Measurements from ENCODE around the gene THADA.
"Not testable (repeated sequence)": the region's sequence is repeated elsewhere in the genome, so short reads cannot be mapped to it uniquely, and the experiment has no call there.

The THADA gene, protein sequence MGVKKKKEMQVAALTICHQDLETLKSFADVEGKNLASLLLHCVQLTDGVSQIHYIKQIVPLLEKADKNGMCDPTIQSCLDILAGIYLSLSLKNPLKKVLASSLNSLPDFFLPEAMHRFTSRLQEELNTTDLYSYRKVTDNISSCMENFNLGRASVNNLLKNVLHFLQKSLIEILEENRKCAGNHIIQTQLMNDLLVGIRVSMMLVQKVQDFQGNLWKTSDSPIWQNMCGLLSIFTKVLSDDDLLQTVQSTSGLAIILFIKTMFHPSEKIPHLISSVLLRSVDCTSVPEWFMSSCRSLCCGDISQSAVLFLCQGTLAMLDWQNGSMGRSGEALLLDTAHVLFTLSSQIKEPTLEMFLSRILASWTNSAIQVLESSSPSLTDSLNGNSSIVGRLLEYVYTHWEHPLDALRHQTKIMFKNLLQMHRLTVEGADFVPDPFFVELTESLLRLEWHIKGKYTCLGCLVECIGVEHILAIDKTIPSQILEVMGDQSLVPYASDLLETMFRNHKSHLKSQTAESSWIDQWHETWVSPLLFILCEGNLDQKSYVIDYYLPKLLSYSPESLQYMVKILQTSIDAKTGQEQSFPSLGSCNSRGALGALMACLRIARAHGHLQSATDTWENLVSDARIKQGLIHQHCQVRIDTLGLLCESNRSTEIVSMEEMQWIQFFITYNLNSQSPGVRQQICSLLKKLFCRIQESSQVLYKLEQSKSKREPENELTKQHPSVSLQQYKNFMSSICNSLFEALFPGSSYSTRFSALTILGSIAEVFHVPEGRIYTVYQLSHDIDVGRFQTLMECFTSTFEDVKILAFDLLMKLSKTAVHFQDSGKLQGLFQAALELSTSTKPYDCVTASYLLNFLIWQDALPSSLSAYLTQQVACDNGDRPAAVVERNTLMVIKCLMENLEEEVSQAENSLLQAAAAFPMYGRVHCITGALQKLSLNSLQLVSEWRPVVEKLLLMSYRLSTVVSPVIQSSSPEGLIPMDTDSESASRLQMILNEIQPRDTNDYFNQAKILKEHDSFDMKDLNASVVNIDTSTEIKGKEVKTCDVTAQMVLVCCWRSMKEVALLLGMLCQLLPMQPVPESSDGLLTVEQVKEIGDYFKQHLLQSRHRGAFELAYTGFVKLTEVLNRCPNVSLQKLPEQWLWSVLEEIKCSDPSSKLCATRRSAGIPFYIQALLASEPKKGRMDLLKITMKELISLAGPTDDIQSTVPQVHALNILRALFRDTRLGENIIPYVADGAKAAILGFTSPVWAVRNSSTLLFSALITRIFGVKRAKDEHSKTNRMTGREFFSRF (N-terminal part only)

DNA sequence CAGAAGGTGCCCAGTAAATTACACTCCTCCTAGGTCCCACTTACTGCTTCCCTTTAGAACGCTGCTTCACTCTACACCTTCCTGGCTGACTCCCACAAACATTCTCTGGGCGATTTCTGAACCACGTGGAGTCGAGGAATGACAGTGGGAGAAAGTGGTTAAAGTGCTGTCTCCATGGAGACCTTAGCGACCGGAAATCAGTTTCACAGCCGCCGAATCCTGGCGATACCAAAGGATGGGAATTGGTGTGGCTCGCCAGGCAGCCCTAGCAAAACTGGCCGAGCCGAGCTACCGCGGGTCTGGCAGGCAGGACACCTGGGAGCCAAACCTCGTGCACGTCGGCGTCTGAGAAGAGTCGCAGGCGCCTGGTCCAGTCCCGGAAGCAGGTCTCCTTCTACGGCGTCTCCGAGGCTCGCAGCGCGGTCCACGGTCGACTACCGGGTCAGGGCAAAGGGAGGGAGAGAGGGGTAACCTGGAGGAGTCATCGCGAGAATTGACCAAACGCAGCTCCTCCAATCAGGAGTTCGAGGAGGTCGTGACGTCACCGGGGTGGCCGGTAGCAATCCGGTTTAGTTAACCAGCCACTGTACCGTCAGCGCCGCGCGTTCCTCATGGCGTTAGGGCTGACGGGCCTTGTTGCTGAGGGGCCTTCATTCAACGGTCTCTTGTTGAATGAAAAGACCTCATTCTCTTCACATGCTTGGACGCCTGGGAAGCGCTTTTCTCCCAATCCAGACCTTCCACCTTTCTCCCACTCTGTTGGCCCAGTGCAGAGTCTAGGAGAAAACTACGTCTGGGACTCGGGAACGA, at the start of gene THADA:
TSS of gene THADA (minus strand) at position 436 of the 810 bp plus-strand sequence. CDS start 3,646 bp downstream, outside the sequence.
- H3K27me3 ChIP-seq: no peaks in the 10 kb centered on the region

DNA sequence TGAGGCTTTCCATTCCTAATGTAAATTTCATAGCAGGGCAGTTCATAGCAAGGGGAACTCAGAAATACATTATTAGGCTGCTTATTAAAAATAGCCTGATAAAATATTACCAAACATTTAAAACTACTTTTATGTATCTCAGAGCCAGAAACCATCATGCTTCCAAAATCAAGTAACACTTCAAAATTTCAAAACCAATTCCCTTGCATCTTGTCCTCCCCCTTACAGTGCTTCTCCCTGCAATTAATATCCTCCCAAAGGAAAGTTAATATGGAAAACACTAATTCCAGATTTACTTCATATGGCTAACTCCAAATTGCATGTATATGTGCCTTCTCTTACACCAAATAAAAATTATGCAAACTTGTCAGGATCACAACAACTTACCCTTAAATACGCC, 47.8 kb upstream of the THADA start:
- H3K27ac ChIP-seq: no peak overlapping the region
- H3K27me3 ChIP-seq: no peaks in the 10 kb centered on the region
- TF ChIP-seq Cebpa-rat (IDR thresholded peaks at IDR 0.05): no peak
- no peak overlapping the region for H3K4me3 ChIP-seq
- peaks cover 9% of the 10 kb centered on the region for H3K9me3 ChIP-seq
- H3K9ac ChIP-seq: no peak overlapping the region
- no peak overlapping the region for H3K4me2 ChIP-seq
- no peaks in the 10 kb centered on the region for H3K36me3 ChIP-seq
- H4K20me1 ChIP-seq: no peaks in the 10 kb centered on the region
- peaks cover 8% of the 10 kb centered on the region; the same call in 1 of the 2 replicates for H3K4me1 ChIP-seq

More for the DNA sequence above, at the start of gene THADA:
- Histone ChIP-seq H3K4me1 (peaks cover 22% of the 10 kb centered on the region), H3K27ac (peak within 1 kb of the TSS; percentile 91), H3K4me3 (peak within 1 kb of the TSS; percentile 92), H4K20me1 (no peaks in the 10 kb centered on the region), H3K9ac (peak within 1 kb of the TSS; percentile 89), H3K4me2 (peak within 1 kb of the TSS; percentile 98), H3K9me3 (no peaks in the 10 kb centered on the region), H3K36me3 (peaks cover 10% of the 10 kb centered on the region)
- TF ChIP-seq Cebpa-rat (IDR thresholded peaks at IDR 0.05): no peak

DNA sequence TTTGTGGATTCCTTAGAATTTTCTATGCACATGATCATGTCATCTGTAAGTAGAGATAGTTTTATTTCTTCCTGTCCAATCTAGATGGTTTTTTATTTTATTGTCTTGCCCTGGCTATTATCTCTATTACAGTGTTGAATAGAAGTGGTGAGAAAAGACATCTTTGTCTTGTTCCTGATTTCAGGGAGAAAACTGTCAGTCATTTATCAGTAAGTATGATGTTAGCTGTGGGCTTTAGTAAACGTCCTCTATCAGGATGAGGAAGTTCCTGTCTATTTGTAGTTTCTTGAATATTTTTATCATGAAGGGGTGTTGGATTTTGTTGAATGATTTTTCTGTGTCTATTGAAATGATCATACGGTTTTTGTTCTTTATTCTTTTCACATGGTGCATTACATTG, 46.5 kb upstream of the THADA start:
- H3K4me1 ChIP-seq: peaks cover 14% of the 10 kb centered on the region; the same call in 1 of the 2 replicates
- no peak for TF ChIP-seq Cebpa-rat (IDR thresholded peaks at IDR 0.05)
- H4K20me1 ChIP-seq: no peaks in the 10 kb centered on the region
- no peaks in the 10 kb centered on the region for H3K36me3 ChIP-seq
- no peak overlapping the region for H3K9ac ChIP-seq
- no peak overlapping the region for H3K4me2 ChIP-seq
- H3K27me3 ChIP-seq: peaks cover 10% of the 10 kb centered on the region
- H3K4me3 ChIP-seq: no peak overlapping the region
- peaks cover 16% of the 10 kb centered on the region for H3K9me3 ChIP-seq
- H3K27ac ChIP-seq: no peak overlapping the region

DNA sequence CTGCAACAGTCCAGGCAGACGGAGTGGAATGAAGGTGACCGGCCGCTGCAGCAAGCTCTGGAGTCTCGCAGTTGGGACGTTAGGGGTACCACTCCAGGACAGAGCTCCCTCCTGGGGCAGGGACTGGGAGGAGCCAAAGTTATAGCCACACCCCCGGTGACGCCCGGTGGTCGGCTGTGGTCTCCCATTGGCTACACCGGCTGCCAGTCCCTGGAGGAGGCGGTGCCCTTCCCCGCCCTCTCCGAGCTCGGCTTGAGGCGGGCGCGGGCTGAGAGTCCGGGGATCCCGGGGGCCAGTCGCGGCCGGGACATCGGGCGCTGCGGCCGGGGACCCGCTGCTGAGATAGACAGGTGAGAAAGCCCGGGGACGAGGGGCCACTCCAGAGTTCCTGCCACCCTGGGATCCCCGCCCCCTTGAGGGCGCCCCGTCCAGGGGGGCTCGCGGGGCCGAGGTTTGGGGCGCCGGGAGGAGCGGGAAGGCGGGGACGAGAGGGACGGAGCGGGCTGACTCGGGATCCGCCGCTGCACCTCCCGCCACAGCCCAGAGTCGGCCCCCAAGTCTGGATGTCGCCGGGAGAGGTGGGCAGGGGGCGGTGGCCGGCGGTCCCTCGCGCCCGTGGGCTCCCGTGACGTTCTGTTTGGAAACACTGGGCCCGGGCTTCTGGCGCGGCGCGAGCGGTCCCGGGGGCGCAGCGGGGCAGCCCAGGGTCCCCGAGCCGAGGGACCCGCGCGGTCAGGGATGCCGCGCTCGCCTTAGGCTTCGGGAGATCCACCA, 41.4 kb upstream of the THADA start, which contains the start of gene PLEKHH2:
TSS of gene PLEKHH2 (plus strand) at position 231 of the 774 bp plus-strand sequence. CDS start 7,414 bp downstream, outside the sequence.
- TF ChIP-seq Cebpa-rat (IDR thresholded peaks at IDR 0.05): no peak
- no peaks in the 10 kb centered on the region for H4K20me1 ChIP-seq
- H3K27me3 ChIP-seq: peaks cover 19% of the 10 kb centered on the region
- peaks cover 16% of the 10 kb centered on the region for H3K9me3 ChIP-seq
- H3K36me3 ChIP-seq: no peaks in the 10 kb centered on the region
- H3K27ac ChIP-seq: no peak within 1 kb of the TSS
- peak within 1 kb of the TSS; percentile 71; the same call in 1 of the 2 replicates for H3K9ac ChIP-seq
- peak within 1 kb of the TSS; percentile 97 for H3K4me2 ChIP-seq
- peak within 1 kb of the TSS; percentile 82 for H3K4me3 ChIP-seq
- peaks cover 29% of the 10 kb centered on the region for H3K4me1 ChIP-seq

DNA sequence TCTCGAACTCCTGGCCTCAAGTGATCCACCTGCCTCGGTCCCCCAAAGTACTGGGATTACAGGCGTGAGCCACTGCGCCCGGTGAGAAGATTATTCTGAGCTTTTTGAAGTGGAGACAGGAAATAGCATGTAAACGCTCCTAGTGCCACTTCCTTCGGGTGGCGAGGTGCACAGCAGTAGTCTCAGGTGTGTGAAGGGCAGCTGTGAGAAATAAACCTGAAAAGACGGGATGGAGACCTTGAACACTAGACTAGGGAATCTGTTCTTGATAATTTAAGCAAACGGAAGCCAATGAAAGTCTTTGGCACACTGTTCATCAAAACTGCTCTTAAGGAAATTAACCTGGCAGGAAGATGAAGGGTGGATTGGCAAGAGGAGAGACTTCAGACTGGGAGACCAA, 40.8 kb upstream of the THADA start:
- H3K4me2 ChIP-seq: peak overlapping the region; percentile 97
- peaks cover 28% of the 10 kb centered on the region for H3K4me1 ChIP-seq
- H3K36me3 ChIP-seq: no peaks in the 10 kb centered on the region
- H3K4me3 ChIP-seq: peak overlapping the region; percentile 82
- H3K27ac ChIP-seq: no peak overlapping the region
- H3K9ac ChIP-seq: no peak overlapping the region
- H4K20me1 ChIP-seq: no peaks in the 10 kb centered on the region
- H3K9me3 ChIP-seq: peaks cover 16% of the 10 kb centered on the region
- peaks cover 19% of the 10 kb centered on the region for H3K27me3 ChIP-seq
- no peak for TF ChIP-seq Cebpa-rat (IDR thresholded peaks at IDR 0.05)

DNA sequence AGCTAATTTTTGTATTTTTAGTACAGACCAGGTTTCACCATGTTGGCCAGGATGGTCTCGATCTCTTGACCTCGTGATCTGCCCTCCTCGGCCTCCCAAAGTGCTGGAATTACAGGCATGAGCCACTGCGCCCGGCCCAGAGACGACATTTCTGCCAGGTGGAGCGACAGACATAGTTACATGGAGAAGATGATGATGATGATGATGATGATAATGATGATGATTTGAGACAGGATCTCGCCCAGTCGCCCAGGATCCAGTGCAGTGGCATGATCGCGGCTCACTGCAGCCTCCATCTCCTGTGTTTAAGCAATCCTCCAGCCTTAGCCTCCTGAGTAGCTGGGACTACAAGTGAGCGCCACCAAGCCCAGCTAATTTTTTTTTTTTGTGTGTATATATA, 40.3 kb upstream of the THADA start:
- H3K36me3 ChIP-seq, H4K20me1 ChIP-seq, H3K9ac ChIP-seq, H3K27ac ChIP-seq, H3K4me3 ChIP-seq, H3K4me2 ChIP-seq: not testable (repeated sequence)
- Histone ChIP-seq H3K4me1 (peaks cover 28% of the 10 kb centered on the region), H3K27me3 (peaks cover 19% of the 10 kb centered on the region), H3K9me3 (peaks cover 16% of the 10 kb centered on the region)

DNA sequence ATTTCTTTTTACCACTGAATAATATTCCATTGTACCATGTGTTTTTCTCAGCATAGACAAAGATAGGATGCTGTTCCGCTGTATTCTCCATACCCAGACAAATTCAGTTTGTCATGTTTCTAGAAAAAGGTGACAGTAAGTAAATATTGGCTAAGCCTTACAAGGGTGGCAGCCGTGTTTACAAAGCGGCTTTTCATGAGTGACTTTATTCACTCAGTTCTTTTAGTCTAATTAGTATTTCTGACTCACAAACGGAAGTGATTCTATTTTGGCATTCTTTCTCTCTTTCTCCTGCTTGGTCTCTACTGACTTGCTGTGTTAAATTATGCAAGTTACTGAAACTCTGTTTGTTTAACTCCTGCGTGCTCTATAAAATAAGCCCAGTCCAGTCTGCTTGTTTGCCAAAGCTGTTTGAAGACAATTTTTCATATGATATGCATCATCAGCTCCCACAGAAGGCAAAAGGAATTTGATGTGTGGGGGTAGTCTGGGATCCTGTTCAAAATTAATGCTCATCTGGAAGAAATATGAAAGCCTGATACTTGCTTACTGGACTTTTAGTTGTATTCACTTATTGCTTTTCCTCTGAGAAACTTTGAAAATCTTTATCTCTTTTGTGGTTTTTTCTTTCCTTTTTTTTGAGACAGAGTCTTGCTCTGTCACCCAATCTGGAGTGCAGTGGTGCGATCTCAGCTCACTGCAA, 38.9 kb upstream of the THADA start:
- peak overlapping the region; percentile 37 for H3K4me2 ChIP-seq
- no peak overlapping the region for H3K4me3 ChIP-seq
- H3K27me3 ChIP-seq: peaks cover 19% of the 10 kb centered on the region
- no peaks in the 10 kb centered on the region for H3K36me3 ChIP-seq
- H3K27ac ChIP-seq: no peak overlapping the region
- peaks cover 28% of the 10 kb centered on the region for H3K4me1 ChIP-seq
- no peak for TF ChIP-seq Cebpa-rat (IDR thresholded peaks at IDR 0.05)
- peaks cover 16% of the 10 kb centered on the region for H3K9me3 ChIP-seq
- no peaks in the 10 kb centered on the region for H4K20me1 ChIP-seq
- H3K9ac ChIP-seq: no peak overlapping the region

Measured in BLaER1 (cell line).